ENCODE measurements around the gene SORBS1.

The SORBS1 gene

DNA sequence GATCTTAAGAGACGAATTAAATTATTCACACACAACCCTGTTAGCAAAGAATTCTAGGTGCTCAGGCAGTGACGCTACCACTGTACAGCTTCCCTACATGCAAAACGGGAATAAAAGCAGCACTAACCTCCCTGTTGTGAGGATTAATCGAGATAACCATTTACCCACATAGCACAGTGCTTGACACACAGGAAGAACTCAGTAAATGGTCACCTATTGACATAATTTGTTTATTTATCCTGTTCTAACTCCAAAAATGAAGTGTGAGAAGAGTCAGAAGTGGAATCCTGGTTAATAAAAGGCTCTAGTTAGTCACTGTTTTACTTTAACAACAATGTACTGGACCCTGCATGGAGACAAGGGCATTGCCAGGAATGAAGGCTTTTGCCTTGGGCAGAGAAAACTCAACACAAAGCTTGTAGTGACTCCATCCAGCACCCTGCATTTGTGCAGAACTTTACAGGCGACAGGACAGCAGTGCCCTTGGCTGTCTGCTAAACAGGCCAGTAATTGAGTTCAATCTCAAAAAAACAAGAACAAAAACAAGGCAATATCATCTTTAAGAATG, 103.8 kb downstream of the SORBS1 start:
- no peak for DNase-seq

- no peak for DNase-seq
Observed at GRCh38 chr10:95456516-95456915, 104.7 kb downstream of the SORBS1 start.

- no peak for DNase-seq
Observed at GRCh38 chr10:95454940-95455339, 106.2 kb downstream of the SORBS1 start.

- DNase-seq, result no peak
Observed at GRCh38 chr10:95454356-95454755, 106.8 kb downstream of the SORBS1 start.

DNA sequence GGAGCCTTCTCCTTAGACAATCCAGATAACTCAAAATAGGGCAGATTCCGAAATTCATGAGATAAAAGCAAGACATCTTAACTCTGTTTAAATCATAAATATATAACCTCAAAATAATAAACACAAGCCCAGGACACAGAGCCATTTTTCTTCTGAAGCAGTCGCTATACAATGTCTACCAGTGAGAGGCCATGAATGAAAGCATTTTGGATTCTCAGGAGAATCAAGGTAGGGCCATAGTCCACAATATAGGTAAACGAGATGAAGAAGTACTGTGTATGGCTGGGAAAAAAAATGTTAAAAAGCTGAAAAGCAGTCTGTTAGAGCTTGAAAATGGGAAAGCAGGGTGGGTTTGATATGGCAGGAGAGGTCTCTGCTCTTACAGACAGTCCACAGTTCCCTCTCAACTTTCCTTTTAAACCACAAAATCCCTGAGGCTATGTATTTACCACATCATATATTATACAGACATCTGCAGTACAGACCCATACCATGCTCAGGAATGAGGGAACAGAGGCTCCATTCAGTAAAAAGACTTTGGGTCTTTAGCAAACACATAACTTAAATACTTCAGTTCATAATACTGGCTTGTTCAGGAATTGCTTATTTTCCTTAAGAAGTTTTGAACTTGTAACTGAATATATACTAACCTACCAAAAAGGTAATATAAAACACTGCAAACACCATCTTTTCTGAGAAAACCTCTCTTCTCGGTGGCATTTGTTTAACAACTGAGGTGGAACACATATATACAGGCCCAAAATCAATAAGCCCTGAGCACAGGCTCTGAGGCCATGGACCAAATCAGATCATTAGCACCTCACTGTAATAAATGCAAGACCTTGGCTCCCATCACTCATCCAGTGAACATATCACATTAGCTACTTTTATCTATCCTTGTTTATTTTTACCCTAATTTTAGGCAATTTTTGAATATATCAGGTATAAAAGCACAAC, 109.3 kb downstream of the SORBS1 start:
- DNase-seq, result peak; percentile 27

DNA sequence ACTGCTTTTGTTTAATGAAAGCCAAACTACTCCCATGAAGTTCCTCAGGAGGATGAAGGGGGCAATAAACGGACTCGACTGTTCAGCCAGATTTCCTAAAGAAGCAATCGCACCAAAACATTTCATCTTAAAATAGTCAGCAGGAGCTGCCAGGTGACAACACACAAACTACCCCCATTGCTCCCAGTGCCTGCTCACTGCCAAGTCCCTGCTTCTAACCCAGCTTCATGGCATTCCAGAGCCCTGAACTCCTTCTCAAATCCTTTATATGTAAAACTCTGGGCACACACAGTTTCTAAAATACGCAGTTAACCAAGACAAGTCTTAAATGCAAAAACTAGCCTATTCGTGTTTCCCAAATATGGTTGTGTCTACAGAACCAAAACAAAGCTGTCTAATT, 110.0 kb downstream of the SORBS1 start:
- no peak for DNase-seq

- no peak for DNase-seq
Observed at GRCh38 chr10:95450188-95450587, 111.0 kb downstream of the SORBS1 start.

- DNase-seq, result no peak
Observed at GRCh38 chr10:95447685-95448084, 113.5 kb downstream of the SORBS1 start.

DNA sequence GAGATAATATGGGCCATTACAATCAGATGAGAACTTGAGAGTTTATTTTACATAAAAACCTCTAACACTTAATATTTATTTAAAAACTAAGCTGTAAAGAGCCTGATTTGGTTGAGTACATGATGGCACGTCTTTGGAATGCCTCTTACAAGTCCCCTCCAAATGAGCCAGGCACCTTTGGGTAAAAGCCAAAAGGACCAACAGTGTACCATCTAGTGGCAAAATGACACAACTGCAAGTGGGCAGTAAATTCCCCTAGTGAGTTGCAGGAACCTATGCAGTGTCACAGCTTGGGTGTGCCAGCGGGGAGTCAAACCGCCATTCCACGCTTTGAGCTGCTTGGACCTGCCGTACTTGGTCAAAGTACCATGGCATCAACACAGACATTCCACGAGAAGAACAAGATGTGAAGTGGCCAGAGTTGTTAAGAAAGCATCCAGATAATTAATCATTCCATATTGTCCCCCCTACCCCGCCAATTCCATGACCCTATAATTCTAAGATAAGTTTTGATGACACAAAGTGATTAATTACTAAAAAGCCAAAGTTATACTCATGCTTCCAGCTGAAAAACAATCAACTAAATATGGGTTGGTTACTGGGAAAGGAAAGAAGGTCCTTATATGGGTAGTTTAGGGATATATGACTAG, 115.2 kb downstream of the SORBS1 start:
- DNase-seq, result peak; percentile 78

GRCh38 chr10:95445223-95445836, 115.8 kb downstream of the SORBS1 start:
- peak; percentile 74 for DNase-seq

- no peak for DNase-seq
Observed at GRCh38 chr10:95444792-95445191, 116.4 kb downstream of the SORBS1 start.

GRCh38 chr10:95443636-95444035, 117.5 kb downstream of the SORBS1 start:
- DNase-seq, result no peak

DNA sequence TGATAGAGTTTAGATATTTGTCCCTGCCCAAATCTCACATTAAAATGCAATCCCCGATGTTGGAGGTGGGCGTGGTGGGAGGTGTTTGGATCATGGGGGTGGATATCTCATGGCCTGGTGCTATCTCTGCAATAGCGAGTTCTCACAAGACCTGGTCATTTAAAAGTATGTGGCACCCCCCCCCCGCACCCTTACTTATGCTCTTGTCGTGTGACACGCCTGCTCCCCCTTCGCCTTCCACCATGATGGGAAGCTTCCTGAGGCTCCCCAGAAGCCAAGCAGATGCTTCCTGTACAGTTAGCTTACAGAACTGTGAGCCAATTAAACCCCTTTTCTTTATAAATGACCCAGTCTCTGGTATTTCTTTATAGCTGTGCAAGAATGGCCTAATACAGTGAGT, 118.8 kb downstream of the SORBS1 start:
- no peak for DNase-seq

- no peak for DNase-seq
Observed at GRCh38 chr10:95441547-95441923, 119.6 kb downstream of the SORBS1 start.

GRCh38 chr10:95440756-95441546, 120.2 kb downstream of the SORBS1 start:
- DNase-seq, result no peak

- no peak for DNase-seq
Observed at GRCh38 chr10:95440038-95440725, 121.0 kb downstream of the SORBS1 start.

- no peak for DNase-seq
Observed at GRCh38 chr10:95438781-95439180, 122.4 kb downstream of the SORBS1 start.

DNA sequence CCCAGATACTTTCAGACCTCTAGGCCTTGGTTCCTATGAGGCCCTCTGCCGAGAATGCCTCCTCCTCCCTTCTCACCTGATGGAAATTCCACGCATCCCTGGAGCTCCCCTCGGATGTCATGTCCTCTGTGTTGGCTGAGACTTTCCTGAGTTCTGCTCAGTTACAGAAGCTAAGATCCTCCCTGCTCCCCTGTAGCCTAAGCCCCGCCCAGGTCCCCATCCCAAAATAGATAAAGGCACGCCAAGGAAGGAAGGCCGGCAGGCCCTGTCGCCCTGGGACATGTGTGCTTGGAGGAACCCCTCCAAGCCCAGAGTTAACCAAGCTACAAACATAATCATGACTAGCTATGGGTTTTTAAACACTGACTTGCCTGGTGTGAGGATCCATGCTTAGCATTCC, 123.5 kb downstream of the SORBS1 start:
- no peak for DNase-seq

DNA sequence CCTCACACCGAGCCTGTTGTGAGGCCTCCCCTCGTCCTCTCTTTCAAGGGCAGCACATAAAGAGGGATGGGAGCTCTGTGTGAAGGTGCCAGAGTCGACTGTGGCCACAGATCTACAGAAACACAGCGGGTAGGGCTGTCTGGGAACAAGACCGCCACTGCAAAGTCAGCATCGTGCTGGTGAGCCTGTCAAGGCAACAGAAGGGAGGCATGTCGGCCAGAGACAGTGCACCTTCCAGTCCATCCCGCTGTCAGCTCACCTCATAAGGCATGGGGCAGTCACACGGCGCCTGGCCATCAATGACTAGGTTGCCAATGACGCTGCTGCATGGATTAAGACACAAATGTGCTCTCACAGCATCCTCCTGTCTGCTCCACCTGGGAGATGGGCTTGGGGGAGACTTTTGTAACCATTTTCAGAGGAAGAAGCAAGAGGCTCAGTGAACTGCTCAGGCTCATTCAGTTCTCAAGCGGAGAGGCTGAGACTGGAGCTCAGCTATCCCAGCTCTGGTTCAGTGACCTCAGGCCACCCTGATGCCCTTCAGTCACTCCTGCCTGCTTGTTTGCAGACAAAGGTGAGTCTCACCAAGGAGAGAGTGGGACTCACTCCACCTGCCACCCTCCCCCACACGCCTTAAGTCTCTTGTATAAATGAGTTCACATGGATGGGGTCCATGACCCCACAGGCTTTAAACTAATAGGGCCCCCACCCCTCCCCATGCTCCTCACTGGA, 125.5 kb downstream of the SORBS1 start:
- DNase-seq, result no peak

DNA sequence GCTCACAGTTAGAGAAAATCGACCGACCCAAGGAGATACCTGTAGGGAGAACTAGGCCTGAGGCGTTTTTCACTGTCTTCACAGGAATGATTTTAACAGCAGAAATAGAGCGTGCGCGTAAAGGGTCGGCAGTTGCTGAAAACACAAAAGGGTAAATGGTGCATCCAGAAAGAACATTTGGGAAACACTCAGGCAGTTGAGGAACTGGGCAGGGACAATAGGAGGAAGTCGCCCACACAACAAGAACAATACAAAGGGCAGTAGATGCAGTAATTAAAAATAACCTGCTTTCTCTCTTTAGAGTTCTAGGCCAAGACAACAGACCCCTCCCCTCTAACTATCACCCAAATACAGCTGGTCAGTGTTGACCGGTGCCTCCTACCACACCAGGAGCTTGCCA, 126.6 kb downstream of the SORBS1 start:
- DNase-seq, result no peak

GRCh38 chr10:95431900-95432342, 129.2 kb downstream of the SORBS1 start:
- no peak for DNase-seq

Data from fibroblast of skin of right quadriceps (primary cell).